GM12873 (cell line): ENCODE measurements around the gene FSTL4.

Experiments
- TF ChIP-seq, protein P1 (sequence below): IDR thresholded peaks from 2 replicates; pipeline ENCODE4 v1.5.1; 2012; ENCODE audit warnings: low read depth, mild to moderate bottlenecking, moderate library complexity, low read length, control low read depth; ENCODE audit not compliant: insufficient read depth; ENCODE audit errors: missing control alignments

FSTL4 gene

DNA sequence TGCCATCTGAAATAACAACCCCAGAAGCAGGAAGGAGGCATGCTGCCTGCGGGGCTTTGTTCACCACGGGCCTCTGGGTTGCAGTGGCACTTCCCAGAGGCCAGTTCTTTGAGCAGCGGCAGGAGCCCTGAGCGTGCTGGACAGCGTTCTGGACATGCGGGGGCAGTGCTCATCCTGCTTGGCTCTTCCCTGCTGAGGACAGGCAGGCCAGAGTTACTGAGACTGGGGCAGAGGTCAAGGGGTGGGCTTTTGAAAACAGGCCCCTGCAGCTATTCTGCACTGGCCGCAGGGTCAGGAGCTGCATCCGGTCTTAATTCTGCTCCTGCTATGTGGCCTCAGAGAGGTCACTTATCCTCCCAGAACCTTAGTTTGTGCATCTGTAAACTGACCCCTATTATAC, 258.6 kb downstream of the FSTL4 start:
- TF ChIP-seq, protein P1, sequence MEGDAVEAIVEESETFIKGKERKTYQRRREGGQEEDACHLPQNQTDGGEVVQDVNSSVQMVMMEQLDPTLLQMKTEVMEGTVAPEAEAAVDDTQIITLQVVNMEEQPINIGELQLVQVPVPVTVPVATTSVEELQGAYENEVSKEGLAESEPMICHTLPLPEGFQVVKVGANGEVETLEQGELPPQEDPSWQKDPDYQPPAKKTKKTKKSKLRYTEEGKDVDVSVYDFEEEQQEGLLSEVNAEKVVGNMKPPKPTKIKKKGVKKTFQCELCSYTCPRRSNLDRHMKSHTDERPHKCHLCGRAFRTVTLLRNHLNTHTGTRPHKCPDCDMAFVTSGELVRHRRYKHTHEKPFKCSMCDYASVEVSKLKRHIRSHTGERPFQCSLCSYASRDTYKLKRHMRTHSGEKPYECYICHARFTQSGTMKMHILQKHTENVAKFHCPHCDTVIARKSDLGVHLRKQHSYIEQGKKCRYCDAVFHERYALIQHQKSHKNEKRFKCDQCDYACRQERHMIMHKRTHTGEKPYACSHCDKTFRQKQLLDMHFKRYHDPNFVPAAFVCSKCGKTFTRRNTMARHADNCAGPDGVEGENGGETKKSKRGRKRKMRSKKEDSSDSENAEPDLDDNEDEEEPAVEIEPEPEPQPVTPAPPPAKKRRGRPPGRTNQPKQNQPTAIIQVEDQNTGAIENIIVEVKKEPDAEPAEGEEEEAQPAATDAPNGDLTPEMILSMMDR: no peak

DNA sequence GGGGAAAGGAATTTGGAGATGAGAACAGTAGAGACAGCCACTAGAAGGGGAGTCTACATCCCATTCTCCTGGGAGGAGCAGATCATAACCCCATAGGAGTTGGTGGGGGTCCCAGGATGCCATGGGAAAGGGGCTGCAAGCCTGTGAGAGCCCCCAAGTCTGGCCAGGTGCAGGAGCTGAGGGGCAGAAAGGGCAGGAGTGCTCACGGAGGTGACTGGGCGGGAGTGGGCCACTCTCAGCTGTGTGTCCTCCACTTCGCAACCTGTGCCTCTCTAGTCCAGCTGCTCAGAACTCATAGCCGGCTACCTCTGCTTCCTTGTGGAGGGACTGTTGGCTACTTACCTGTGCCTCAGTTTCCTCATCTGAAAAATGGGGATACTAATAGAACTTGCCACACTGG, 263.9 kb downstream of the FSTL4 start:
- TF ChIP-seq, protein P1: no peak

DNA sequence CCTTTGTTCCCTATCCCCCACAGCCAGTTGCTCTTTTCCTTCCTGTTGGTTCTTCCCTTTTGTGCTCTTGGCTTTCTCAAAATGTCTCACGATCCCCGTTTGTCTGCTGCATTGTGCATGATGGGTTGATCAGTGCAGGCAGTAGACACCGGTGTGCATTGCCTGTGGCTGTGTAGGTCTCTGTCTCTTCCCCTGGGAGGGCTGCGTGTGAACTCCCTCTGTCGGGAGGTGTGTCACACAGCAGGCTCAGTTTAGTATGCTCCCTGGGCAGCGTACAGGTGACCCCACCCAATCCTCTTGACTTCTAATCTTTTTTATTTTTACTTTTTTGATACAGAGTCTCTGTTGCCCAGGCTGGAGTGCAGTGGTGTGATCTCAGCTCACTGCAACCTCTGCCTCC, 265.3 kb downstream of the FSTL4 start:
- TF ChIP-seq, protein P1: peak; percentile 59

DNA sequence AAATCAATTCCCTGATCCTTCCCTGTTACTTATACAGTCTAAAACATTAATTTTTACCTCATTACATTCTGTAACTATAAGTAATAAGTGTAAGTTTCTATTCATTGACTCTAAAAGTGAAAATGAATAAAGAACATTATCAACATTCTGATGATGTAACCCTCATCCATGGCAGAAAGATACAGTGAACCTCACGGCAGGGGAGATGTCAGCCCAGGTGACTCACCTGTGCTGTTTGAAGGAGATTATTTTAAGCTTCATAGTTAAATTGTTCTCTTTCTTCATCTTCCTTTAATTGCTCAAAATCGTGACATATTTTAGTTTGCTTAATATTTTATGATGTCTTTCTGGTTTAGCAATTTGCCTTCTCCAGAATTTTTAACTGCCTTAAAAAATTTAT, 268.1 kb downstream of the FSTL4 start:
- TF ChIP-seq, protein P1: no peak

DNA sequence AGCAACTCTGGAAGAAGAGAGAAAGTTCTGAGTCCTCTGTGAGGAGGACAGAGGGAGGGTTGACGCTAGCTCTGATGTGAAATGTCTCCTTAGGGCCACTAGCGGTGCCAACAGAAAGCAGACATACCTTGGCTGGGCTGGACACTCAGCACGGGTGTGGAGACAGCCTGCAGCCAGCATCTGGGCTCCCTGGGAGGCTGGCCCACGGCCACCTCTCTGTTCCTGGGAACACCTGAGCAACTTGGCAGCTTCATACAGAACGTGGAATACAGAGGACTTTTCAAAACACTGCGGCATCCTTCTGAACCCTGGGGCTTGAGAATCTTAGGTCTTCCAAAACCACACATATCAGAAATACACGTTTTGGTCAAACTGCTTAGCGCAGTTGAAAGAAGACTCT, 269.1 kb downstream of the FSTL4 start:
- TF ChIP-seq, protein P1: no peak

DNA sequence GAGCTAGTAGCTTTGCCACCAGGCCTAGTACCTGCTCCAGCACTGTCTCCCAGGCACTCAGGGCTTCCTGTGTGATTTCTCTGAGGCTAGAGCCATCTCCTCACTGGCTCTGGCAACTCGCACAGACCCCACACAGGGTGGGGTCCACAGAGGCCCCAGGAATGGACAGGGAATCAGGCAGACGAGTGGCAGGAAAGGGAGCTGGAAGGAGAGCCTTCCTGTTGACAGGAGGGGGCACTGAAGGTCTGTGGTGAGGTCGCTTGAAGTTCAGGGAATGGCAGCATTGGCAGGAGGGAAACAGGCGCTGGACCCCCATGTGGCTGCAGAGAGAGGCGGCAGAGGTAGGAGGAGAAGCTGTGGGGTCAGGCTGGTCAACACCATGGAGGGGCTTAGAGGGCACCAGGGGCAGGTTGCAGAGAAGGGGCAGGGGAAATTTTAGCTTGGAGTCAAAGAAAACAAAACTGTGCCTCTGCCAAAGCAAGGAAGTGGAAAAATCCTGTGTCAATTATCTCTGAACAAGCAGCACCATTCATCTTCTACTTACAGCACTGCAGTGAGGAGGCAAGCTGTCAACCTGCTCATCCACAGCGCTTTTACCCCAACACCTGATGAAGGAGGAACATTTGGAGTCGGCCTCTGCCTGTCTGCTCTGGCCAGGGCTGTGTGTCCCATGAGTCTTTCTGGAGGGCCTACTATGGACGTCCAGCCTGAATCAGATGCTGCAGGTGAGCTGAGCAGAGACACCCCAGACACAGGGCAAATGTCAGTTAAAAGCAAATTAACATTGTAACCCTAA, 270.2 kb downstream of the FSTL4 start:
- TF ChIP-seq, protein P1: no peak

DNA sequence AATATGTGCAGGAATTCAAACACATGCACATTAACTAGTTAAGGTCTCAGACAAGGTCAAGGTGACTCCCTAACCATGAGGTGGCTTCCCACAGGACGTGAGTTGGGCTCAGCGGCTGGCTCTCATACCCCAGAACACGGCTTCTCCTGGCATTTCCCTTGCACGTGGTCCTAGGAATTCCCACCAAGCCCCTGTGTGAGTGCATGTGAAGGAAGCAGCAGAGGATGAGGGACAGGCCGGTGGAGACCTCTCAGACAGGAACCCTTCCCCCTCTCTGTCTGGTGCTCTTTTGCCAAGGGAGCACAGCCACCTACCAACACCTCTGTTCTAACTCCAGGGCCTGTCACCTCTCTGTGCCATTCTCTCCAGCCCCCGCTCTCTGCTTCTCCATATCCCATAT, 271.0 kb downstream of the FSTL4 start:
- TF ChIP-seq, protein P1: no peak
